HG03108 (cell line): ENCODE results near the gene KDM4F.

Experiments used
- ATAC-seq: cut with Tn5 transposase; IDR thresholded peaks from one replicate; pipeline ENCODE4 v1.9.1; 2021; ENCODE audit warnings: moderate library complexity; ENCODE audit not compliant: unreplicated experiment

Gene KDM4F

DNA sequence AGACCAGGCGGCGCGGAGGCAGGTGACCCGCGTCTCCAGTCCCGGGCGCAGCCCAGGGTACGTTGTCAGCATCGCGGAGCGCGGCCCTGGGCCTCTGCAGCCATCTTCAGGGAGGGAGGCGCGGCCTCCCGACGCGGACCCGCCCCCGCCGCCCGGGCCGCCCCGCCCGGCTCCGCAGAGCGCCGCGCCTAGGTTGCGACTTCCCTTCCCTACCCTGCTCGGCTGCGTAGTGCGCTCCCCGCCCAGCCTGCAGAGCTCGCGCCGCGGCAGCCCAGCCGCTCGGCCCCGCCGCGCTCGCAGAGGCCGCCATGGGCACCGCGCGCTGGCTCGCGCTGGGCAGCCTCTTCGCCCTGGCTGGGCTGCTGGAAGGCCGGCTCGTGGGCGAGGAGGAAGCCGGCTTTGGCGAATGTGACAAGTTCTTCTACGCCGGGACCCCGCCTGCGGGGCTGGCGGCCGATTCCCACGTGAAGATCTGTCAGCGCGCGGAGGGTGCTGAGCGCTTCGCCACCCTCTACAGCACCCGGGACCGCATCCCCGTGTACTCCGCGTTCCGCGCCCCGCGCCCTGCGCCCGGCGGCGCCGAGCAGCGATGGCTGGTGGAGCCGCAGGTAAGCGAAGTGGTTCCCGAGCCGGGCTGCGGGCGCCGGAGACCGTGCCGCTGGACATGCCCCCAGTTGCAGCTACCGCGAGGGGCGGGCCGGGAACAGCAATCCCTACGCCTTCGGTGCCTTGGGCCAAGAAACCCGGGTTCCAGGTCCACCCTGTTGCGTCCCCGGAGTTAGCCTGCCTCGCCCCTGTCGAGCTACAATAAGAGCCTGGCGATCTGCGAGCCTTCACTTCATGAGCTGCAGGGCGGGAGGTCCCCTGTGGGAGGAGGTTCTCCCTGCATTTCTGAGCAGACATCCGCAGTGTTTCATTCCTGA lies 40.7 kb downstream of the KDM4F start, which contains the start of gene ENDOD1:
Gene ENDOD1, plus strand, starts transcription at position 227 of the 923 bp plus-strand sequence. Its CDS starts 82 bp downstream, at position 309.
- ATAC-seq, result peak; percentile 82

DNA sequence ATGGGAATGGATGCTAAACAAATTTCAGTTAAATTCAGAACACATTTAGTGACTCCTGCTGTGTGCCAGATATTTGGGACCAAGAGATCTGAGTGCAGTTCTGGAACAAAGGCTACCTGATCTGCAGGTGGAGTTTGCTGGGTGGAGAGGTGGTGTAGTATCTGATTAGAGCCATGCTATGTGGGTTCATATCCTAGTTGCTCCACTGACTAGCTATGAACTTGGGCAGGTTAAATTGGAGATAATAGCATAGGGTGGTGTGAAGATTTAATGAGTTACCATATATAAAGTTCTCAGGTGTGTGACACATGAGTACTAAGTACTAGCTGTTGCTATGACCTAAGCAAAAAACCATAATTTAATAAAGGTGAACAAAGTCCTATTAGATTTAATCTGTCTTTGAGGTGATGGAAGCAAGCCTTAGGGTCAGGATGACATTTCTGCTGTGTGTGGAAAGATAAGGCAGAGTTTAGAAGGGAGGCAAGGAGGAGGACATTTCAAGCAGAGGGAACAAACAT lies 42.5 kb downstream of the KDM4F start:
- no peak for ATAC-seq

DNA sequence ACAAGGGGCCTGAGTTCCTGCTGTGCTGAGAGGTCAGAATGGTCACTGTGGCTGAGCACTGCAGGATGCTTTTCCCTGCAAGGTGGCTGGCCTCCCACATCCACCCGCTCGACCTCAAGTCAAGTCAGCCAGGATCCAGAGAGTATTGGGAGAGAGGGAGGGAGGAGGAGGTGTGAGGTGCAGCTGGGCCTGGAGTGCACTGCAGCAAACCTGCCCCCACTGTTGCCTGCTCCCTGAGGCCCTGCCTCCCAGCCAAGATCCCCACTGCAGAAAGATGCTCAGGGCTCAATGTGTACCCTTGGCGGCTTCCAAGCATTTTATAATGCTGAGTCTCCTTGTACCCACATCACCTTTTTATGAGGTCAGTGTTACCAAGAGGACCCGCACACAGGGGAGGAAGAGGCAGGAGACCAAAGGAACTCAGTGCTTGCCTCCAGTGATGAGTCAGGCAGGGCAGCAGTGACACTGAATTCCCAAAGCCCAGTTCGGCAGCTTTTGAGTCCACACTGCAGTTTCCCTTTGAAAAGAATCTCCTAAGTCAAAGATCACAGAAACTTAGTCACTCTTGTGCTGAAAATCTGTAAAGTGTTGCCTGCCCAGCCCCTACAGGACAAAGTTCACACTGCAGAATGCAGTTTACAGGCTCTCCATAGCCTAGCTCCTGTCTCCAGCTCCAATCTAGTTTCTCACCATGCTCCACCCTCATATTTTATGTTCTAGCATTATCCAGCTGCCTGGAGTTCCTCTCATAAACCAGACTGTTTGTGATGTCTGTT lies 43.5 kb downstream of the KDM4F start:
- ATAC-seq, result no peak

DNA sequence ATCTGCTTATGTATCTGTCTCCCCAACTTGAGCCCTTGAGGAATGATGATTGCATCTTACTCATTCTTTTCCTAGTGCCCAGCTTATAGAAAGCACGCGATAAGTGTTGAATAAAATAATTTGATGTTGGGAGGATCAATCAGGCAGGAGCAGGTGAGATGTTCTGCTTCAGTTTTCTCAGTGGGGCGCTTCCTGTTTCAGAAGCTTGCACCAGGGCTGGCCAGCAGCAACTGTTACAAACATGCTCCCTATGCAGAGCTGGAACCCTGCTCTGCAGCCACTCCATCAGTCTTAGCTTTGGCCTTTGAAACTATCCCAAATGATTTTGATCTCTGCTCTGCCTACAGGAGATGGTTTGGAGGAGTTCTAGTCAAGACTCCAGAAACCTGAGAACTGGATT lies 44.3 kb downstream of the KDM4F start:
- no peak for ATAC-seq

DNA sequence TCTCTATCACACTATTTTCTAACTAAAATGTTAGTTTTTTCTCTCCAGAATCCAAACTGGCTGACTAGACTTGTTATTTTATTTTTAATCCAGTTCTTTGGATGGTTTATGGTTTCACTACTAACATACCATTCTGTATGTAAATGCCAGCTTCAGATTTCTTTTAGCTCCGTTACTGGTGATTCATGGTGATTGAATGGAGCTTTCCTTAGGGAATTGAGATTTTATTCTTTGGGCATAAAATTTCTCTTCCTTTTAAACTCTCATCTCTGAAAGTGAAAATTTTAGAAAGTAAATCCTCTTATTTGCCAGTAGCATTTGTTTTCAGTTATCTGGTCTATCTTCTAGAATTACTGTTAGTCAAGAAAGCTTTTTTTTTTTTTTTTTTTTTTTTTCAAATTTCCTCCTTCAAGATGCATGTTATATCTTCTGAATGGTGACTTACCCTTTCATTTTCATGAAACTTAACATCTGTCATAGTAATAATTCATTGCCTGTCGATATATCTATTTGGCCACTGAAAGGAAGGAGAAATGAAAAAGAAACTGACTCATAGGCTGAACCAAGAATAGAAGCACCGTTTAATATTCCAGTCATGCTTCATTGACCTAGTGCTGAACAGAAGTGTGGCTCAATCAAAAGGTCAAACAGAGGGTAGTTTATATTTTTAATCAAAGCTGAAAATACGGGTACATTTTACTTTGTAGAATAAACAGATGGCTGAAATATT lies 46.8 kb downstream of the KDM4F start:
- ATAC-seq, result peak; percentile 86

DNA sequence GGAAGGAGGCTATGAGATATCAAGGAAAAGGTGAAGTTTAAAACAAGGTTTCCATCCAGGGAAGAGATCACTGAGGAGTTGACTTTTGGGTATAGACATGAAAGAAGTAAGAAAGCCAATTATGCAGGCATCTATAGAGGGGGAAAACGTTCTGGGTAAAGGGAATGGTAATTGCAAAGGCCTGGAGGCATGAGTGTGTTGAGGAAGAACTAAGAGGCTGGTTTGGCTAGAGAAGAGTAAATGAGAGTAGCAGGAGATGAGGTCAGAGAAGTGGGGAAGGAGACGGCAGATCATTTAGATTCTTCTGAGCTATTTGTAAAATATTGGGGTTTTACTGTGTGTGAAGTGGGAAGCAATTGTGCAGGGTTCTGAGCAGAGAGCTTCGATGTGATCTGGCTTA lies 48.0 kb downstream of the KDM4F start:
- no peak for ATAC-seq

DNA sequence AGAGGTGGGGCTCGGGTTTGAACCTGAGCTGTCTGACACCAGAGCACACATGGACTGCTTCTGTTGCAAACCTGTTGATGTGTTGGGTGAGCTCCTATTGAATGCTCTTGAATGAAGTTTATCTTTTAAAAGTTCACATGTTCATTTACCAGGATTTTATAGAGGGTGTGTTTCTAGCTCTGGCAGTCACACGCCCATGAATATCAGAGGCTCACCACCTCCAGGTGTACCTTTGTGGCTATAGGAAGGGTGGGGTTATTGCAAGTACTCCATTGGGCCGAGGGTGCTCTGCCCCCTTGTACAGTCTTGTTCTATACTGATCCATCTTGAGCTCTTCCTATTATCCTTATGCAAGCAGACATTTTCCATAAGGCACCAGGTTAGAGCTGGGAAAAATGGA lies 49.6 kb downstream of the KDM4F start:
- no peak for ATAC-seq

DNA sequence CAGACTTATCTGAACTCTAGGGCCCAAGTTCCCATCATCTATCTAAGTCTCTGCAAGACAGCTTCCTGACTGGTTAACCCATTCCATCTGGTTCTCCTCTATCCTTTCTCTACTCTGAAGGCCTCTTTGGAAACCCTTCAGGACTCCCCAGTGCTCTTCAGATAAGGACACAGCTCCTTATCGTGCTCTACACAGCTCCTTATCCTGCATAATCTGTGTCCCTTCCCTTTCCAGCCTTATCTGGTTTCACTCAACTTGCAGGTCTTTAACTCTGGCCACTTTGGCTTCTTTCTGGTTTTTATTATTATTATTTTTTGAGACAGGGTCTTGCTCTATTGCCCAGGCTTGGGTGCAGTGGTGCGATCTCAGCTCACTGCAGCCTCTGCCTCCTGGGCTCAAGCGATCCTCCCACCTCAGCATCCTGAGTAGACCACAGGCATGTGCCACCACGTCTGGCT lies 51.0 kb downstream of the KDM4F start:
- ATAC-seq, result no peak
